Measurements from ENCODE around the gene FASTKD3.

DNA sequence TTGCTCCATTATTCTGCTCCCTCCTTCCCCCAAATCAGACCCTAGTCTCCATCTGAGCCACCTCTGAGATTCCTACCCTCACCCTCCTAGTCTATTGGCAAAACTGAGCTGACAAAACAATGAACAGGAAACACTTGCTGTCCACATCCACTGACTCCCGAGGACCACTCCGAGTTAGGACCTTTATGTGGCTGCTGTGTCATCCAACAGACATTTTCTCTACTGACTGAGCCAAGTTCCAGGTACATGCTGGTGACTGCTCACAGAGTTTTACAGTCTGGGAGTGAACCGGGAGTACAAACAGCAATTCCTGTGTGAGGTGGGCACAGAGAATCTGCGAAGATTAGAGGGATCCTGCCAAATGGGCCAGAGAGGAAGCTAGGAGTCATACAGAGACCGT, 57.1 kb downstream of the FASTKD3 start:
- TF ChIP-seq CTCF (conservative IDR thresholded peaks at IDR 0.05; ENCODE audit: low read length) (no peak), EZH2phosphoT487 (IDR thresholded peaks at IDR 0.05; ENCODE audit: borderline replicate concordance, low read depth, low read length) (no peak)

Measured in OCI-LY7 (cell line).